ENCODE results near the gene PRMT1.

DNA sequence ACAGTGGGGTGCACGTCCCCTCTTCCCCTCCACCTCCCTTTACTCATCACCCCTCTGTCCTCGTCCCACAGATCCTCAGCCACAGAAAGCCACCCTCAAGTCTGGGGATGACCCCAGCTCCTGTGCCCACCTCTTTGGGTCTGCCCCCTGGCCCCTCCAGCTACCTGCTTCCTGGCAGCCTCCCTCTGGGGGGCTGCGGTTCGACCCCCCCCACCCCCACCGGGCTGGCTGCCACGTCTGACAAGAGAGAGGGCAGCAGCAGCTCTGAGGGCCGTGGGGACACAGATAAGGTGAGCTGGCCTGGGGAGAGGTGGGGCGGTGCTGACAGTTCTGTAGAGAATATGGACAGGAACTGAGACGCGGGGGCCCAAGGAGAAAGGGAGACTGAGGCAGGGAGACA lies 22.5 kb upstream of the PRMT1 start:
- TF ChIP-seq POLR2A (IDR thresholded peaks at IDR 0.05), result no peak
- TF ChIP-seq, protein P1, sequence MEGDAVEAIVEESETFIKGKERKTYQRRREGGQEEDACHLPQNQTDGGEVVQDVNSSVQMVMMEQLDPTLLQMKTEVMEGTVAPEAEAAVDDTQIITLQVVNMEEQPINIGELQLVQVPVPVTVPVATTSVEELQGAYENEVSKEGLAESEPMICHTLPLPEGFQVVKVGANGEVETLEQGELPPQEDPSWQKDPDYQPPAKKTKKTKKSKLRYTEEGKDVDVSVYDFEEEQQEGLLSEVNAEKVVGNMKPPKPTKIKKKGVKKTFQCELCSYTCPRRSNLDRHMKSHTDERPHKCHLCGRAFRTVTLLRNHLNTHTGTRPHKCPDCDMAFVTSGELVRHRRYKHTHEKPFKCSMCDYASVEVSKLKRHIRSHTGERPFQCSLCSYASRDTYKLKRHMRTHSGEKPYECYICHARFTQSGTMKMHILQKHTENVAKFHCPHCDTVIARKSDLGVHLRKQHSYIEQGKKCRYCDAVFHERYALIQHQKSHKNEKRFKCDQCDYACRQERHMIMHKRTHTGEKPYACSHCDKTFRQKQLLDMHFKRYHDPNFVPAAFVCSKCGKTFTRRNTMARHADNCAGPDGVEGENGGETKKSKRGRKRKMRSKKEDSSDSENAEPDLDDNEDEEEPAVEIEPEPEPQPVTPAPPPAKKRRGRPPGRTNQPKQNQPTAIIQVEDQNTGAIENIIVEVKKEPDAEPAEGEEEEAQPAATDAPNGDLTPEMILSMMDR (IDR thresholded peaks at IDR 0.05), result no peak
